HepG2 (cell line): ENCODE measurements around the gene CPT1A. TPM values are rescaled to one million over a fixed set of nuclear protein-coding genes. Genes with fewer than 3 reads are reported as not detected.

Source experiments
- CHD2 ChIP-seq: IDR thresholded peaks from 2 replicates; pipeline ENCODE4 v1.6.1; 2011; ENCODE audit warnings: low read depth, low read length, improper control_type of control experiment
- EP300 ChIP-seq, 3 experiments: sonication (generic) in 1 of 3; formaldehyde crosslinking in 1 of 3; IDR thresholded peaks; 2 replicates each; pipeline versions ENCODE4 v1.5.1 to v1.6.1; 2011 to 2020; ENCODE audit warnings: low read depth in 2 of 3, low read length in 2 of 3, borderline replicate concordance in 1 of 3, improper control_type of control experiment in 1 of 3, mild to moderate bottlenecking in 1 of 3, missing genetic modification reagents in 1 of 3, moderate library complexity in 1 of 3
- MEF2D ChIP-seq: sonication (generic); formaldehyde crosslinking; IDR thresholded peaks from 2 replicates; pipeline ENCODE4 v1.5.1; 2020; ENCODE audit warnings: mild to moderate bottlenecking, missing genetic modification reagents
- MIXL1 ChIP-seq: IDR thresholded peaks from 2 replicates; pipeline ENCODE4 v1.6.1; 2016
- NONO ChIP-seq, 2 experiments: fragments of 450-650 bp in 1 of 2; sonication (generic) in 1 of 2; formaldehyde crosslinking in 1 of 2; IDR thresholded peaks in 1 of 2; conservative IDR thresholded peaks in 1 of 2; 2 replicates each; pipeline versions ENCODE4 v1.6.1 to v1.8.0; 2017 to 2022; ENCODE audit warnings: mild to moderate bottlenecking in 1 of 2, missing genetic modification reagents in 1 of 2, moderate library complexity in 1 of 2
- STAG1 ChIP-seq: sonication (generic); formaldehyde crosslinking; IDR thresholded peaks from 2 replicates; pipeline ENCODE4 v1.4.0; 2020; ENCODE audit warnings: missing genetic modification reagents
- ZBTB38 ChIP-seq: sonication (generic); formaldehyde crosslinking; IDR thresholded peaks from 2 replicates; pipeline ENCODE4 v1.5.1; 2020; ENCODE audit warnings: mild to moderate bottlenecking, missing genetic modification reagents
- ZFP82 ChIP-seq: sonication (generic); formaldehyde crosslinking; IDR thresholded peaks from 2 replicates; pipeline ENCODE4 v1.5.1; 2020; ENCODE audit warnings: mild to moderate bottlenecking, missing genetic modification reagents, borderline replicate concordance
- ZFX ChIP-seq: sonication (generic); formaldehyde crosslinking; IDR thresholded peaks from 2 replicates; pipeline ENCODE4 v1.4.0; 2020; ENCODE audit warnings: mild to moderate bottlenecking, low read depth, missing genetic modification reagents, moderate library complexity
- ZNF101 ChIP-seq: sonication (generic); formaldehyde crosslinking; IDR thresholded peaks from 2 replicates; pipeline ENCODE4 v1.4.0; 2020; ENCODE audit warnings: mild to moderate bottlenecking, low read depth, missing genetic modification reagents, borderline replicate concordance
- ZNF350 ChIP-seq: sonication (generic); formaldehyde crosslinking; IDR thresholded peaks from 2 replicates; pipeline ENCODE4 v1.4.0; 2020; ENCODE audit warnings: mild to moderate bottlenecking, low read depth, missing genetic modification reagents, borderline replicate concordance
- ZNF460 ChIP-seq: sonication (generic); formaldehyde crosslinking; IDR thresholded peaks from 2 replicates; pipeline ENCODE4 v1.5.1; 2020; ENCODE audit warnings: missing genetic modification reagents, mild to moderate bottlenecking, borderline replicate concordance
- ZNF615 ChIP-seq: sonication (generic); formaldehyde crosslinking; IDR thresholded peaks from 2 replicates; pipeline ENCODE4 v1.5.0; 2020; ENCODE audit warnings: mild to moderate bottlenecking, missing genetic modification reagents, borderline replicate concordance
- ZNF672 ChIP-seq: sonication (generic); formaldehyde crosslinking; IDR thresholded peaks from 2 replicates; pipeline ENCODE4 v1.8.1; 2022; ENCODE audit warnings: missing genetic modification reagents
- ZSCAN21 ChIP-seq: sonication (generic); formaldehyde crosslinking; IDR thresholded peaks from 2 replicates; pipeline ENCODE4 v1.8.0; 2022; ENCODE audit warnings: mild to moderate bottlenecking, missing genetic modification reagents, moderate library complexity, borderline replicate concordance
- polyA plus RNA-seq, 8 experiments: library from polyadenylated mRNA; depleted of rRNA in 3 of 8; stranded (reverse) in 7 of 8; unstranded in 1 of 8; fragments of >200 nt; fragmentation: Illumina TruSeq in 4 of 8; extraction: Trizol in 4 of 8; gene quantifications; 2 replicates each; pipeline versions ENCODE4 v1.2.1 to v1.2.3, GENCODE V29; 2011 to 2016; ENCODE audit warnings: low read depth in 4 of 8, missing spikeins in 1 of 8, mixed read lengths in 1 of 8; ENCODE audit not compliant: insufficient read depth in 1 of 8
- total RNA-seq, 5 experiments: library from RNA; depleted of rRNA; stranded (reverse); fragments of >200 nt; fragmentation: Illumina TruSeq; extraction: Trizol; gene quantifications; 2 replicates each; pipeline ENCODE4 v1.2.3, GENCODE V29; 2016; ENCODE audit warnings: low read depth in 1 of 5
- TF ChIP-seq, protein P1 (sequence below): sonication (generic); formaldehyde crosslinking; IDR thresholded peaks from 2 replicates; pipeline ENCODE4 v1.4.0; 2020; ENCODE audit warnings: mild to moderate bottlenecking, missing genetic modification reagents
- TF ChIP-seq, protein P2 (sequence below): sonication (generic); formaldehyde crosslinking; IDR thresholded peaks from 2 replicates; pipeline ENCODE4 v1.4.0; 2020; ENCODE audit warnings: missing genetic modification reagents, low read depth, mild to moderate bottlenecking, borderline replicate concordance
- TF ChIP-seq, protein P3 (sequence below), 2 experiments: sonication (generic) in 1 of 2; formaldehyde crosslinking in 1 of 2; IDR thresholded peaks; 2 replicates each; pipeline versions ENCODE4 v1.6.1 to v1.9.0; 2014 to 2022; ENCODE audit warnings: antibody characterized with exemption in 1 of 2, borderline replicate concordance in 1 of 2, inconsistent platforms in 1 of 2, low read depth in 1 of 2, missing genetic modification reagents in 1 of 2
- TF ChIP-seq, protein P4 (sequence below): IDR thresholded peaks from 2 replicates; pipeline ENCODE4 v1.6.1; 2016; ENCODE audit warnings: low read depth

Gene CPT1A
- total and polyA plus RNA-seq, 2 of the 13 experiments (the other 11 are each of a cell fraction or from before 2014, with no cell fraction given): 7.0 to 7.1 TPM

DNA sequence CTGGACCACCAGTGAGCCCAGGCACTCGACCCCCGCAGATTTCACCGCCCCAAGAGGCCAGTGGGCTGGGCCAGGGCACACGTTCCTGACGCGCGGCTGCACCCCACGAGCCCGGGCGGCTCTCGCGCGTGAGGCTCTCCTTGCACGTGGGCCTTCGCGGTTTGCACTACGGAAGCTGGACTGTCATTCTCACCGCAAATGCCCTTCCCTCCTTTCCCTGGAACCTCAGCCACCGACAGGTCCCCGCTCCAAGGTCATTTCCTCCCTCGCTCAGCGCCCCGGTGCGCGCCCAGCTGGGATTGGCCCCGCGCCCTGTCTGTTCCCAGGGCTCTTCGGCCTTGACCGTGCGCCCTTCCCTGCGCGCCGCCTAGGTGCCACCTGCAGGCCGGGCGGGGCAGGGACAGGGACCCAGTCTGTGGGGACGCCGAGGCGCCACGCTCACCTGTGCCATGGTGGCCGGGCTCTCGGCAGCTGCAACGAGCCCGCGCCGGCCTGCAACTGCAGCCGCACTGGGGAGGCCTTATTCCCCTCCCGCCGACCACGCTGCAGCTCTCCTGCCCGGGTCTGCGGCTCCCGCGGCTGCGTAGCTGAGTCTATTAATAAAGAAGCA is 2.1 kb upstream of the CPT1A start (continued):
- TF ChIP-seq, protein P1, sequence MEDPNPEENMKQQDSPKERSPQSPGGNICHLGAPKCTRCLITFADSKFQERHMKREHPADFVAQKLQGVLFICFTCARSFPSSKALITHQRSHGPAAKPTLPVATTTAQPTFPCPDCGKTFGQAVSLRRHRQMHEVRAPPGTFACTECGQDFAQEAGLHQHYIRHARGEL (CRISPR knock-in tag): peak; percentile 66
- TF ChIP-seq STAG1 (CRISPR knock-in tag) (peak; percentile 61), CHD2 (no peak), NONO (IDR thresholded peaks at IDR 0.05) (no peak), NONO (CRISPR knock-in tag; conservative IDR thresholded peaks at IDR 0.05) (peak; percentile 92), ZFX (CRISPR knock-in tag) (peak; percentile 74), ZSCAN21 (CRISPR knock-in tag) (peak; percentile 93; the same call in 1 of the 2 replicates), MIXL1 (CRISPR knock-in tag) (peak; percentile 66), EP300 (IDR thresholded peaks at IDR 0.05; ENCODE audit: low read depth in 2 of 2, low read length in 2 of 2) (no peak), EP300 (CRISPR knock-in tag; IDR thresholded peaks at IDR 0.05; ENCODE audit: borderline replicate concordance) (peak; percentile 41; the same call in 1 of the 2 replicates), ZNF460 (peak; percentile 70), ZNF615 (CRISPR knock-in tag) (no peak), ZNF672 (peak; percentile 73; the same call in 1 of the 2 replicates), ZNF101 (CRISPR knock-in tag) (no peak), ZFP82 (CRISPR knock-in tag) (0 out of 2 replicates have a peak, but pooled peaks have one; percentile 44), ZBTB38 (CRISPR knock-in tag) (peak; percentile 93), ZNF350 (CRISPR knock-in tag) (peak; percentile 60; the same call in 1 of the 2 replicates), MEF2D (CRISPR knock-in tag) (peak; percentile 59; the same call in 1 of the 2 replicates)
- TF ChIP-seq, protein P2, sequence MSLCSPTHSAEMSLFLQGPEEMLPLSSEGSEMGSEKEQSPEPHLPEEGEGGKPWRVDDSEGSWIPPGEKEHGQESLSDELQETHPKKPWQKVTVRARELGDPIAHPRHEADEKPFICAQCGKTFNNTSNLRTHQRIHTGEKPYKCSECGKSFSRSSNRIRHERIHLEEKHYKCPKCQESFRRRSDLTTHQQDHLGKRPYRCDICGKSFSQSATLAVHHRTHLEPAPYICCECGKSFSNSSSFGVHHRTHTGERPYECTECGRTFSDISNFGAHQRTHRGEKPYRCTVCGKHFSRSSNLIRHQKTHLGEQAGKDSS (CRISPR knock-in tag): peak; percentile 86; the same call in 1 of the 2 replicates
- TF ChIP-seq, protein P3, sequence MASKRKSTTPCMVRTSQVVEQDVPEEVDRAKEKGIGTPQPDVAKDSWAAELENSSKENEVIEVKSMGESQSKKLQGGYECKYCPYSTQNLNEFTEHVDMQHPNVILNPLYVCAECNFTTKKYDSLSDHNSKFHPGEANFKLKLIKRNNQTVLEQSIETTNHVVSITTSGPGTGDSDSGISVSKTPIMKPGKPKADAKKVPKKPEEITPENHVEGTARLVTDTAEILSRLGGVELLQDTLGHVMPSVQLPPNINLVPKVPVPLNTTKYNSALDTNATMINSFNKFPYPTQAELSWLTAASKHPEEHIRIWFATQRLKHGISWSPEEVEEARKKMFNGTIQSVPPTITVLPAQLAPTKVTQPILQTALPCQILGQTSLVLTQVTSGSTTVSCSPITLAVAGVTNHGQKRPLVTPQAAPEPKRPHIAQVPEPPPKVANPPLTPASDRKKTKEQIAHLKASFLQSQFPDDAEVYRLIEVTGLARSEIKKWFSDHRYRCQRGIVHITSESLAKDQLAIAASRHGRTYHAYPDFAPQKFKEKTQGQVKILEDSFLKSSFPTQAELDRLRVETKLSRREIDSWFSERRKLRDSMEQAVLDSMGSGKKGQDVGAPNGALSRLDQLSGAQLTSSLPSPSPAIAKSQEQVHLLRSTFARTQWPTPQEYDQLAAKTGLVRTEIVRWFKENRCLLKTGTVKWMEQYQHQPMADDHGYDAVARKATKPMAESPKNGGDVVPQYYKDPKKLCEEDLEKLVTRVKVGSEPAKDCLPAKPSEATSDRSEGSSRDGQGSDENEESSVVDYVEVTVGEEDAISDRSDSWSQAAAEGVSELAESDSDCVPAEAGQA (IDR thresholded peaks at IDR 0.05; ENCODE audit: low read depth): peak; percentile 79
- TF ChIP-seq, protein P3 (CRISPR knock-in tag; IDR thresholded peaks at IDR 0.05; ENCODE audit: borderline replicate concordance): no peak
- TF ChIP-seq, protein P4, sequence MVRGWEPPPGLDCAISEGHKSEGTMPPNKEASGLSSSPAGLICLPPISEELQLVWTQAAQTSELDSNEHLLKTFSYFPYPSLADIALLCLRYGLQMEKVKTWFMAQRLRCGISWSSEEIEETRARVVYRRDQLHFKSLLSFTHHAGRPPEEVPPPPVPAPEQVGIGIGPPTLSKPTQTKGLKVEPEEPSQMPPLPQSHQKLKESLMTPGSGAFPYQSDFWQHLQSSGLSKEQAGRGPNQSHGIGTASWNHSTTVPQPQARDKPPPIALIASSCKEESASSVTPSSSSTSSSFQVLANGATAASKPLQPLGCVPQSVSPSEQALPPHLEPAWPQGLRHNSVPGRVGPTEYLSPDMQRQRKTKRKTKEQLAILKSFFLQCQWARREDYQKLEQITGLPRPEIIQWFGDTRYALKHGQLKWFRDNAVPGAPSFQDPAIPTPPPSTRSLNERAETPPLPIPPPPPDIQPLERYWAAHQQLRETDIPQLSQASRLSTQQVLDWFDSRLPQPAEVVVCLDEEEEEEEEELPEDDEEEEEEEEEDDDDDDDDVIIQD (CRISPR knock-in tag): peak; percentile 59
